GM12878 (cell line): ENCODE data around the gene RBM41. TPM values are rescaled to one million over a fixed set of nuclear protein-coding genes. Genes with fewer than 3 reads are reported as not detected.

ENCODE experiments used
- BHLHE40 ChIP-seq, 2 experiments: fragments of 450-650 bp in 1 of 2; IDR thresholded peaks; 2 replicates each; pipeline ENCODE4 v1.6.1; 2011 to 2017; ENCODE audit warnings: low read depth in 2 of 2, borderline replicate concordance in 1 of 2, improper control_type of control experiment in 1 of 2, low read length in 1 of 2, mild to moderate bottlenecking in 1 of 2
- CBX3 ChIP-seq: fragments of 200-600 bp; sonication (generic); IDR thresholded peaks from 2 replicates; pipeline ENCODE4 v1.6.1; 2016; ENCODE audit warnings: low read depth, borderline replicate concordance
- CBX5 ChIP-seq: sonication (generic); IDR thresholded peaks from 2 replicates; pipeline ENCODE4 v1.6.1; 2016; ENCODE audit warnings: low read depth, moderate library complexity, mild to moderate bottlenecking, inconsistent platforms
- CREM ChIP-seq: IDR thresholded peaks from 2 replicates; pipeline ENCODE4 v1.6.1; 2014; ENCODE audit warnings: antibody characterized with exemption, low read depth
- GATAD2B ChIP-seq: fragments of 450-650 bp; conservative IDR thresholded peaks from 2 replicates; pipeline ENCODE4 v1.6.1; 2017; ENCODE audit warnings: low read depth, mild to moderate bottlenecking, moderate library complexity
- IKZF1 ChIP-seq: fragments of 450-650 bp; conservative IDR thresholded peaks from 2 replicates; pipeline ENCODE4 v1.6.1; 2017; ENCODE audit warnings: antibody characterized with exemption, mild to moderate bottlenecking
- IRF4 ChIP-seq: IDR thresholded peaks from 2 replicates; pipeline ENCODE4 v1.6.1; 2011; ENCODE audit warnings: low read depth, low read length
- MYC ChIP-seq: IDR thresholded peaks from 2 replicates; pipeline ENCODE4 v1.6.1; 2011; ENCODE audit warnings: mild to moderate bottlenecking, low read length, moderate library complexity, inconsistent platforms; ENCODE audit not compliant: insufficient read depth, insufficient replicate concordance, insufficient read length, severe bottlenecking
- PKNOX1 ChIP-seq: fragments of 450-650 bp; IDR thresholded peaks from 2 replicates; pipeline ENCODE4 v1.6.1; 2016; ENCODE audit warnings: mild to moderate bottlenecking
- SIX5 ChIP-seq: IDR thresholded peaks from 2 replicates; pipeline ENCODE4 v1.6.1; 2011; ENCODE audit warnings: mild to moderate bottlenecking, low read depth, low read length, moderate library complexity; ENCODE audit not compliant: severe bottlenecking
- SREBF1 ChIP-seq: IDR thresholded peaks from 2 replicates; pipeline ENCODE4 v1.6.1; 2012; ENCODE audit warnings: mild to moderate bottlenecking, low read length
- SREBF2 ChIP-seq: IDR thresholded peaks from 2 replicates; pipeline ENCODE4 v1.6.1; 2012; ENCODE audit warnings: mild to moderate bottlenecking, low read length
- TAF1 ChIP-seq: IDR thresholded peaks from 2 replicates; pipeline ENCODE4 v1.6.1; 2011; ENCODE audit warnings: mild to moderate bottlenecking, low read depth, low read length, borderline replicate concordance
- TARDBP ChIP-seq: IDR thresholded peaks from 2 replicates; pipeline ENCODE4 v1.6.1; 2016; ENCODE audit warnings: borderline replicate concordance
- TCF7 ChIP-seq: IDR thresholded peaks from 2 replicates; pipeline ENCODE4 v1.6.1; 2014; ENCODE audit warnings: antibody characterized with exemption, borderline replicate concordance
- YBX1 ChIP-seq: fragments of 450-650 bp; IDR thresholded peaks from 2 replicates; pipeline ENCODE4 v1.6.1; 2016; ENCODE audit warnings: antibody characterized with exemption
- YY1 ChIP-seq: IDR thresholded peaks from 2 replicates; pipeline ENCODE4 v1.6.1; 2011; ENCODE audit warnings: low read depth, mild to moderate bottlenecking, low read length
- ZNF384 ChIP-seq: IDR thresholded peaks from 2 replicates; pipeline ENCODE4 v1.6.1; 2012; ENCODE audit warnings: low read depth, mild to moderate bottlenecking, low read length, improper control_type of control experiment, borderline replicate concordance
- ZNF592 ChIP-seq: fragments of 450-650 bp; IDR thresholded peaks from 2 replicates; pipeline ENCODE4 v1.6.1; 2017; ENCODE audit warnings: mild to moderate bottlenecking, moderate library complexity
- polyA plus RNA-seq, 11 experiments: library from polyadenylated mRNA; depleted of rRNA in 4 of 11; unstranded in 6 of 11; stranded (reverse) in 5 of 11; fragments of >200 nt; fragmentation: Nextera tagmentation in 4 of 11; fragmentation: Illumina TruSeq in 1 of 11; extraction: Ambion mirVana in 4 of 11; extraction: Trizol in 1 of 11; gene quantifications; 1 replicate in 1 of 11; 2 replicates in 10 of 11; pipeline versions ENCODE4 v1.2.1 to v1.2.3, GENCODE V29; 2011 to 2016; ENCODE audit warnings: inconsistent platforms in 2 of 11, missing spikeins in 2 of 11, low read depth in 1 of 11
- total RNA-seq, 4 experiments: library from RNA; depleted of rRNA in 3 of 4; stranded (reverse); fragments of >200 nt in 3 of 4; fragmentation: Illumina TruSeq in 1 of 4; extraction: Trizol in 1 of 4; gene quantifications; 2 replicates each; pipeline versions ENCODE4 v1.2.1 to v1.2.3, GENCODE V29; 2013 to 2021
- TF ChIP-seq, protein P1 (sequence below), 3 experiments: IDR thresholded peaks in 2 of 3; conservative IDR thresholded peaks in 1 of 3; 2 replicates each; pipeline ENCODE4 v1.5.1; 2011; ENCODE audit warnings: low read depth in 3 of 3, low read length in 3 of 3, mild to moderate bottlenecking in 3 of 3, control low read depth in 2 of 3, moderate library complexity in 2 of 3, inconsistent platforms in 1 of 3, mixed read lengths in 1 of 3; ENCODE audit not compliant: control insufficient read depth in 2 of 3, insufficient read depth in 1 of 3; ENCODE audit errors: extremely low read depth in 1 of 3
- TF ChIP-seq, protein P2 (sequence below): fragments of 450-650 bp; IDR thresholded peaks from 2 replicates; pipeline ENCODE4 v1.6.1; 2017; ENCODE audit warnings: borderline replicate concordance

The RBM41 gene
- total and polyA plus RNA-seq, 10 of the 15 experiments (the other 5 are each of a cell fraction or from before 2014, with no cell fraction given): 7.7 to 19.1 (median 13.7) TPM

- TF ChIP-seq, protein P1, sequence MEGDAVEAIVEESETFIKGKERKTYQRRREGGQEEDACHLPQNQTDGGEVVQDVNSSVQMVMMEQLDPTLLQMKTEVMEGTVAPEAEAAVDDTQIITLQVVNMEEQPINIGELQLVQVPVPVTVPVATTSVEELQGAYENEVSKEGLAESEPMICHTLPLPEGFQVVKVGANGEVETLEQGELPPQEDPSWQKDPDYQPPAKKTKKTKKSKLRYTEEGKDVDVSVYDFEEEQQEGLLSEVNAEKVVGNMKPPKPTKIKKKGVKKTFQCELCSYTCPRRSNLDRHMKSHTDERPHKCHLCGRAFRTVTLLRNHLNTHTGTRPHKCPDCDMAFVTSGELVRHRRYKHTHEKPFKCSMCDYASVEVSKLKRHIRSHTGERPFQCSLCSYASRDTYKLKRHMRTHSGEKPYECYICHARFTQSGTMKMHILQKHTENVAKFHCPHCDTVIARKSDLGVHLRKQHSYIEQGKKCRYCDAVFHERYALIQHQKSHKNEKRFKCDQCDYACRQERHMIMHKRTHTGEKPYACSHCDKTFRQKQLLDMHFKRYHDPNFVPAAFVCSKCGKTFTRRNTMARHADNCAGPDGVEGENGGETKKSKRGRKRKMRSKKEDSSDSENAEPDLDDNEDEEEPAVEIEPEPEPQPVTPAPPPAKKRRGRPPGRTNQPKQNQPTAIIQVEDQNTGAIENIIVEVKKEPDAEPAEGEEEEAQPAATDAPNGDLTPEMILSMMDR (IDR thresholded peaks at IDR 0.05 in 2 of 3, conservative IDR thresholded peaks at IDR 0.05 in 1 of 3; ENCODE audit: control insufficient read depth in 2 of 3, extremely low read depth in 1 of 3, insufficient read depth in 1 of 3, low read depth in 3 of 3, low read length in 3 of 3): no peak
- no peak for TF ChIP-seq MYC
- TF ChIP-seq, protein P2, sequence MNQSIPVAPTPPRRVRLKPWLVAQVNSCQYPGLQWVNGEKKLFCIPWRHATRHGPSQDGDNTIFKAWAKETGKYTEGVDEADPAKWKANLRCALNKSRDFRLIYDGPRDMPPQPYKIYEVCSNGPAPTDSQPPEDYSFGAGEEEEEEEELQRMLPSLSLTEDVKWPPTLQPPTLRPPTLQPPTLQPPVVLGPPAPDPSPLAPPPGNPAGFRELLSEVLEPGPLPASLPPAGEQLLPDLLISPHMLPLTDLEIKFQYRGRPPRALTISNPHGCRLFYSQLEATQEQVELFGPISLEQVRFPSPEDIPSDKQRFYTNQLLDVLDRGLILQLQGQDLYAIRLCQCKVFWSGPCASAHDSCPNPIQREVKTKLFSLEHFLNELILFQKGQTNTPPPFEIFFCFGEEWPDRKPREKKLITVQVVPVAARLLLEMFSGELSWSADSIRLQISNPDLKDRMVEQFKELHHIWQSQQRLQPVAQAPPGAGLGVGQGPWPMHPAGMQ: no peak
- TF ChIP-seq SREBF2: no peak
- TF ChIP-seq BHLHE40 (IDR thresholded peaks at IDR 0.05; ENCODE audit: borderline replicate concordance in 1 of 2, low read depth in 2 of 2, low read length in 1 of 2): peak in 1 of 2 experiments; percentile 6; a peak in 1 of 4 replicates
- peak; percentile 52; the same call in 1 of the 2 replicates for TF ChIP-seq TARDBP
- TF ChIP-seq ZNF384: no peak
- TF ChIP-seq SREBF1: 0 out of 2 replicates have a peak, but pooled peaks have one; percentile 40
- peak; percentile 92 for TF ChIP-seq SIX5
- 0 out of 2 replicates have a peak, but pooled peaks have one; percentile 16 for TF ChIP-seq GATAD2B
- TF ChIP-seq PKNOX1: peak; percentile 68; the same call in 1 of the 2 replicates
- peak; percentile 78 for TF ChIP-seq YY1
- no peak for TF ChIP-seq YBX1
- 0 out of 2 replicates have a peak, but pooled peaks have one; percentile 38 for TF ChIP-seq CBX5
- no peak for TF ChIP-seq ZNF592
- TF ChIP-seq TCF7: peak; percentile 87
- 0 out of 2 replicates have a peak, but pooled peaks have one; percentile 2 for TF ChIP-seq TAF1
- TF ChIP-seq IRF4: no peak
- peak; percentile 74; the same call in 1 of the 2 replicates for TF ChIP-seq CREM
- TF ChIP-seq CBX3: no peak
- peak; percentile 86 for TF ChIP-seq IKZF1
Observed at GRCh38 chrX:107118322-107119147, at the start of gene RBM41 (continued).
